ENCODE data around the gene CNMD.

GRCh38 chr13:52736891-52737290 is 2.7 kb downstream of the CNMD start:
- TF ChIP-seq CTCF (conservative IDR thresholded peaks at IDR 0.05) = no peak
- TF ChIP-seq EZH2 (IDR thresholded peaks at IDR 0.05; ENCODE audit: low read depth) = no peak
